DND-41 (cell line): ENCODE results near the gene SLC39A2.

ENCODE experiments used
- ATAC-seq: fragments of 200-7000 bp; cut with Tn5 transposase; 3 replicates; pipeline ENCODE4 v1.9.1; 2021; ENCODE audit warnings: low read depth; ENCODE audit not compliant: insufficient read depth
- DNase-seq: peaks from one replicate; pipeline ENCODE4 v3.0.0-alpha.2; 2020
- H2AFZ ChIP-seq: 2 replicates; pipeline ENCODE4 v1.6.0; 2012; ENCODE audit warnings: low read depth, low read length
- H3K27ac ChIP-seq: 2 replicates; pipeline ENCODE4 v1.5.1; 2012; ENCODE audit warnings: low read length, inconsistent platforms
- H3K27me3 ChIP-seq: fragments of 200-600 bp; sonication (generic); 2 replicates; pipeline ENCODE4 v1.6.0; 2012; ENCODE audit warnings: low read length, mild to moderate bottlenecking, inconsistent platforms; ENCODE audit not compliant: insufficient read depth, poor library complexity
- H3K36me3 ChIP-seq: 2 replicates; pipeline ENCODE4 v1.5.1; 2012; ENCODE audit warnings: low read length, inconsistent platforms; ENCODE audit not compliant: insufficient read depth
- H3K4me1 ChIP-seq: 2 replicates; pipeline ENCODE4 v1.5.1; 2012; ENCODE audit warnings: mild to moderate bottlenecking, low read length; ENCODE audit not compliant: insufficient read depth
- H3K4me2 ChIP-seq: 2 replicates; pipeline ENCODE4 v1.6.0; 2012; ENCODE audit warnings: mild to moderate bottlenecking, moderate library complexity, low read length, inconsistent platforms; ENCODE audit not compliant: insufficient read depth
- H3K4me3 ChIP-seq, 2 experiments: fragments of 200-600 bp in 1 of 2; shearing (Covaris generic) in 1 of 2; 2 replicates each; pipeline ENCODE4 v1.5.1; 2012 to 2016; ENCODE audit warnings: inconsistent platforms in 2 of 2, low read length in 2 of 2, mild to moderate bottlenecking in 2 of 2, low read depth in 1 of 2, moderate library complexity in 1 of 2
- H3K79me2 ChIP-seq: 2 replicates; pipeline ENCODE4 v1.6.0; 2012; ENCODE audit warnings: low read length, inconsistent platforms; ENCODE audit not compliant: insufficient read depth
- H3K9ac ChIP-seq: 2 replicates; pipeline ENCODE4 v1.6.0; 2012; ENCODE audit warnings: low read depth, mild to moderate bottlenecking, inconsistent platforms, low read length, moderate library complexity
- H3K9me3 ChIP-seq: 2 replicates; pipeline ENCODE4 v1.5.1; 2012; ENCODE audit warnings: low read length, moderate library complexity, mild to moderate bottlenecking, inconsistent platforms; ENCODE audit not compliant: insufficient read depth, severe bottlenecking
- H4K20me1 ChIP-seq: 2 replicates; pipeline ENCODE4 v1.6.0; 2012; ENCODE audit warnings: low read length; ENCODE audit not compliant: insufficient read depth
- EZH2 ChIP-seq: IDR thresholded peaks from 3 replicates; pipeline ENCODE4 v1.6.1; 2012; ENCODE audit warnings: borderline replicate concordance, low read depth, mild to moderate bottlenecking, moderate library complexity, low read length, inconsistent platforms; ENCODE audit not compliant: severe bottlenecking
- TF ChIP-seq, protein P1 (sequence below): IDR thresholded peaks from 2 replicates; pipeline ENCODE4 v1.5.1; 2012; ENCODE audit warnings: borderline replicate concordance, low read length, moderate library complexity, mild to moderate bottlenecking; ENCODE audit not compliant: poor library complexity, severe bottlenecking; ENCODE audit errors: extremely low read depth

The SLC39A2 gene

DNA sequence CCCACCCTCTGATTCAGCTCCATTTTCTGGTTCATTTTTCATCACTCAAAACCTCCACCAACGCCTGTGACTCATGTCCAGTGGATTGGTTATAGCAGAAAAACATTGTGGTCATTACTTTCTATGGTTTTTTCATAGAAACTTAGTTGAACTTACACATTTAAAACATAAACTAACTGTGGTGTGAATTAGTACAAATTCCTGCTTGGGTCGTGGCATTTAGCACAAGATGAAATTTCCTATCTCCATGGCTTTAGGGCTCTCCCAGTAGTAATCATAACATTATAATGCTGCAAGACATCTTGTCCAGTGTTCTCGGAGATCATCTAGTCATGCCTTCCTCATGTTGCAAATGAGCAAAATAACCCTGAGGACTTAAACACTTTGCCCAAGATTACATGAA is 50.2 kb downstream of the SLC39A2 start:
- no peak overlapping the region for H3K9ac ChIP-seq
- no peaks in the 10 kb centered on the region for H3K36me3 ChIP-seq
- no peak for DNase-seq
- H3K79me2 ChIP-seq = no peaks in the 10 kb centered on the region
- no peak overlapping the region for H3K4me3 ChIP-seq
- TF ChIP-seq, protein P1, sequence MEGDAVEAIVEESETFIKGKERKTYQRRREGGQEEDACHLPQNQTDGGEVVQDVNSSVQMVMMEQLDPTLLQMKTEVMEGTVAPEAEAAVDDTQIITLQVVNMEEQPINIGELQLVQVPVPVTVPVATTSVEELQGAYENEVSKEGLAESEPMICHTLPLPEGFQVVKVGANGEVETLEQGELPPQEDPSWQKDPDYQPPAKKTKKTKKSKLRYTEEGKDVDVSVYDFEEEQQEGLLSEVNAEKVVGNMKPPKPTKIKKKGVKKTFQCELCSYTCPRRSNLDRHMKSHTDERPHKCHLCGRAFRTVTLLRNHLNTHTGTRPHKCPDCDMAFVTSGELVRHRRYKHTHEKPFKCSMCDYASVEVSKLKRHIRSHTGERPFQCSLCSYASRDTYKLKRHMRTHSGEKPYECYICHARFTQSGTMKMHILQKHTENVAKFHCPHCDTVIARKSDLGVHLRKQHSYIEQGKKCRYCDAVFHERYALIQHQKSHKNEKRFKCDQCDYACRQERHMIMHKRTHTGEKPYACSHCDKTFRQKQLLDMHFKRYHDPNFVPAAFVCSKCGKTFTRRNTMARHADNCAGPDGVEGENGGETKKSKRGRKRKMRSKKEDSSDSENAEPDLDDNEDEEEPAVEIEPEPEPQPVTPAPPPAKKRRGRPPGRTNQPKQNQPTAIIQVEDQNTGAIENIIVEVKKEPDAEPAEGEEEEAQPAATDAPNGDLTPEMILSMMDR = no peak
- TF ChIP-seq EZH2 = no peak
- no peak overlapping the region for H2AFZ ChIP-seq
- no peaks in the 10 kb centered on the region for H3K9me3 ChIP-seq
- 0 out of 2 replicates have a peak, but pooled peaks cover 4% of the 10 kb centered on the region for H3K4me1 ChIP-seq
- no peak overlapping the region for H3K4me2 ChIP-seq
- no peak overlapping the region for H3K27ac ChIP-seq
- no peak for ATAC-seq
- H4K20me1 ChIP-seq = no peaks in the 10 kb centered on the region
- peaks cover 43% of the 10 kb centered on the region for H3K27me3 ChIP-seq

DNA sequence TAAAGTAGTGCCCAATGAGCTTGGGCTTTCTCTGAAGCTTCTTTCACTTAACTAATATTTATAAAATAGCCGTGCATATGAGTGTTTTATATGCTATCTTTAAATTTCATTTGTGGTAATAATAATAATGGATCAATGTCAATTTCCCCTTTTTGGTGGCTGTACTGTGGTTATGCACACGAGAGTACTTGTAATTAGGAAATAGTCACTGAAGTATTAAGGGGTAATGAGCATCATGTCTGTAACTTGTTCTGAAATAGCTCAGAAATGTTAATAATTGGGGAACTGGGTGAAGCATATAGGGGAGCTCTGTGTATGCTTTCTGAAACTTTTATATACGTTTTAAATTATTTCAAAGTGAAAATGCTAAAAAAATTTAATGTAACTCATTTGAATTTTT is 51.5 kb downstream of the SLC39A2 start:
- H3K27me3 ChIP-seq = peaks cover 38% of the 10 kb centered on the region
- no peak overlapping the region for H3K4me2 ChIP-seq
- H2AFZ ChIP-seq = no peak overlapping the region
- H3K79me2 ChIP-seq = no peaks in the 10 kb centered on the region
- TF ChIP-seq, protein P1 = no peak
- TF ChIP-seq EZH2 = no peak
- H3K36me3 ChIP-seq = no peaks in the 10 kb centered on the region
- DNase-seq = no peak
- no peaks in the 10 kb centered on the region for H3K9me3 ChIP-seq
- H3K27ac ChIP-seq = no peak overlapping the region
- no peaks in the 10 kb centered on the region for H4K20me1 ChIP-seq
- ATAC-seq = no peak
- H3K4me3 ChIP-seq = no peak overlapping the region
- H3K9ac ChIP-seq = no peak overlapping the region
- H3K4me1 ChIP-seq = no peaks in the 10 kb centered on the region
